ENCODE data around the gene NBAS.
"Not testable (repeated sequence)": the region's sequence is repeated elsewhere in the genome, so short reads cannot be mapped to it uniquely, and the experiment has no call there.

NBAS gene

GRCh38 chr2:15355386-15355785 is 205.7 kb downstream of the NBAS start:
- ATAC-seq: no peak

DNA sequence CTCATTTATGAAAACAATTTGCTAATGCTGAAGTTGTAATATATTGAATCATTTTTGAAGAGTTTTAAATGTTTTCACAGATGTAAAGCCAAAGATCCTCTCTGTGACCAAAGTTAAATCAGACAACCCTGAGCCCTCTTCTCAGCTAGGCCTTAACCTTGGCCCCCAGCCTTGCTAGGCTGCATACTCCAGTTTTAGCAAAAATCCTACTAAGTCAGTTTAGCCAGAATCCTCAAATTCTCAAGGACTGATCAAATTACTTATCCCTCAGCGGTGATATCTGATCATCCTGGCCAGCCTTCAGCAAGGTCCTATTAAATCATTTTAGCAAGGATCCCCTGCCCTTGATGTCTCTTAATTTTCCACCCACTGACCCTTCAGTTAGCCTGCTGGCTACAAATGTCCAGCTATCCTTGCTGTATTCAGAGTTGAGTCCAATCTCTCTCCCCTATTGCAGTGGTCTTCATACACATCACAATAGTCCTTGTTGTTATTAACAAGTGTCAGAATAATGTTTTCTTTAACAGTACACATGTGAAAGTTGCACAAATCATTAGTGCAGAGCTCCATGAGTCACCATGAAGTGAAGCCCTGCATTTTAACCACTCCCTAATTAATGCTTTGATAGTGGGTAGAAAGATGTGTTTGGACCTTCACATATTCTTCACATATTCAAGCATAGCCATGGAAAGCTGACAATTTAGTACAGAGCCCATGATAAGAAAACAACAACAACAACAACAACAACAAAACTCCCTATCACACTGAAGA is 206.4 kb downstream of the NBAS start:
- ATAC-seq: no peak

- no peak for ATAC-seq
These were observed 208.8 kb downstream of the NBAS start for GRCh38 chr2:15352363-15352762.

GRCh38 chr2:15348636-15349035 is 212.5 kb downstream of the NBAS start:
- ATAC-seq: no peak

DNA sequence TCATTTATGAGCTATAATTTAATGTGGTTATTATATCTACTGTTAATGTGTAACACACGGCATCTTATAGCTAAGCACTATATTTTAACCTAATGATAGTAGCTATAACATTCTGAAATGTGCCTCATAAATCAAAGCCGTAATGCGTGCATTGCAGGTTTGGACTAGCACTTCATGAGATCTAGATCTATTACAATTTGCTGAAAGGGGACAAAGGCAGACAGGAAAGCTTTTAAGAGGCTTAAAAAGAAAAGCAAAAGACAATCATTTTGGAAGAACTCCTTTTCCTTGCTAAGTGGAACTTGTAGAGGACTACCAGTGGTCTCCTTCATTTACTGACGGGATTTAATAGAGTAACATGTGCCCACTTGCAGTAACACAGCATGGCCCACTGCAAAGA is 213.1 kb downstream of the NBAS start:
- ATAC-seq: no peak

GRCh38 chr2:15346624-15347023 is 214.5 kb downstream of the NBAS start:
- no peak for ATAC-seq

DNA sequence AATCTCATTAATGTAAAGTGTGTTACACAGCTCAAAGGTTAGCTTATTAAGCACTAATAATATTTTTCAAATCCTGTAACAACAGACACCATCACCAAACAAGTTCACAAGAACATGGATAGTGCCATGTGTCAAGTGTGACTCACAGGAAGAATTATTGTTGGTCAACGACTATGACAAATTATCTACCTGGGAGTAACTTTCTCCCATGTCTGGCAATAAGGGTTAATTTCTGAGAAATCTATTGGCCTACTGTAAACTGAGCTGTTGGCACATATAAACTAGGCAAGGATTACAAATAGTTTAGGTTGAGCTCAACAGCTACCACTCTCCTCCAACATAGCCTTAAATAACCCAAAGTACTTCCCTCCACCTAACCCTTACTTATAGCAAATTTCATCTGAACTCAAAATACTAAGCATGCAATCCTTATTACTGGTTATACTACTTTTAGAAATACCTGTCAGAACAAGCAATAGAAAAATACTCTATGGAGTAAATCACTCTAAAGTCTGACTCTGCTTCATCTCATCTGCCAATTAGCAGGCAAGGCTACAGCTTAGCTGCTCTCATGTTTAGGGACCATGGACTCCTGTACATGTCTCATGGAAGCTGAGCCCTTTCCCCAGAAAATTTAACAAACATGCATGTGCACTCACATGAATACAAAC is 223.0 kb downstream of the NBAS start:
- no peak for ATAC-seq

GRCh38 chr2:15334644-15335326 is 226.3 kb downstream of the NBAS start:
- no peak for ATAC-seq

- no peak for ATAC-seq
These were observed 229.3 kb downstream of the NBAS start for GRCh38 chr2:15331787-15332186.

GRCh38 chr2:15325296-15325695 is 235.8 kb downstream of the NBAS start:
- no peak for ATAC-seq

DNA sequence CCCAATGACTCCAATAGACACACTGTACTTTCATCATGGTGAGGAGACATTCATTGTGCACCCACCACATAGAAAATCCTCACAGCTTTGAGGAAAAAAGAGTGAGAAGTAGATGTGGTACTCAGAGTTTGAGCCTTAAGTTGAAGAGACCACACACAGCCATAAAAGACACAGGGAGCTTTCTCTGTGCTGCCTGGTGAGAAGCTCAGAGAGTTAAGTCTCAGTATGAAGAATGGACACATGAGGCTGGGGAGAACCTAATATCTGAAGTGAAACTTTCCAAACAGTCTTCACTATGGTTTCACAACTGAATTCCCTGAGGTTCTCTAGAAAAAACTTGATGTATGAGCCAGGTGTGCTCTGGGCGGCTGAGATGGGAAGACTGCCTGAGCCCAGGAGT is 237.9 kb downstream of the NBAS start:
- ATAC-seq: no peak

GRCh38 chr2:15321481-15321880 is 239.7 kb downstream of the NBAS start:
- not testable (repeated sequence) for ATAC-seq

GRCh38 chr2:15316370-15316814 is 244.7 kb downstream of the NBAS start:
- no peak for ATAC-seq

GRCh38 chr2:15315411-15315810 is 245.7 kb downstream of the NBAS start:
- ATAC-seq: no peak

DNA sequence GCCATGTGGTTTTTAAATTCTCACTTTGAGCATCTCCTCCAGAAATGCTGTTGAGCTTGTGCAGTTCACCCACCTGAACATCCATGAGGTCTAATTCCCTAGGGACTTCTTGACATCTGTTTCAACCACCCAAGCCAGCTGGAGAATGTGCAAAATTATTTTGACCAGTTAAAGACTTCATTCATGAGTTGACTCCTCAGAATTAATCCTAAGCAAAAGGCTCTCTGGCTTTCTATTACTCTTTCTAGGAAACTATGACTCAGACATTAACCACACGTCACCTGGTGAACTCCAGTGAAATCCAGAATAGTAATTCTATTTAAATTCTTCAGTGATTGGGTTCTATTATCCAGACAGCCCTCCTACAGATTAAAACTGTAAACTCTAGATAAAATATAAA is 247.5 kb downstream of the NBAS start:
- peak; percentile 70 to 81 for ATAC-seq

- no peak for ATAC-seq
These were observed 249.2 kb downstream of the NBAS start for GRCh38 chr2:15311926-15312325.

- no peak for ATAC-seq
These were observed 249.8 kb downstream of the NBAS start for GRCh38 chr2:15311201-15311907.

GRCh38 chr2:15307526-15307925 is 253.6 kb downstream of the NBAS start:
- no peak for ATAC-seq

DNA sequence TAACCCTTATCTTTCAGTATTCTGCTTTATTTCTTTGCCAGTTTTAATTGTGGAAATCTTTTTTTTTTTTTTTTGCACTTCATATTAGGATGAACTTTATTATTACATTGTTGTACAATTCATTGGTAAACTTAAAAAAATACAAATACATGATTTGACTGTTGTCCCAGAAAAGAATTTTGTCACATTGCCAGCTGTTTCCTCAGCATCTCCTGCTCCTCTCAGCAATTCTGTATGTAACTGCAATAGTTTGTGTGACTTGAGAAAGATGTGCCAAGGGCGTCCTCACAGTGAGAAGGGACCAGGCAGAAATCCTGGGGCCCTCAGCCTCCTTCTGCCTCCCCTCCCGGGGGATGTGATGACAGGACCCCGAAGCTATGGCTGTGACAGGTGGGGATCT is 254.4 kb downstream of the NBAS start:
- no peak for ATAC-seq

DNA sequence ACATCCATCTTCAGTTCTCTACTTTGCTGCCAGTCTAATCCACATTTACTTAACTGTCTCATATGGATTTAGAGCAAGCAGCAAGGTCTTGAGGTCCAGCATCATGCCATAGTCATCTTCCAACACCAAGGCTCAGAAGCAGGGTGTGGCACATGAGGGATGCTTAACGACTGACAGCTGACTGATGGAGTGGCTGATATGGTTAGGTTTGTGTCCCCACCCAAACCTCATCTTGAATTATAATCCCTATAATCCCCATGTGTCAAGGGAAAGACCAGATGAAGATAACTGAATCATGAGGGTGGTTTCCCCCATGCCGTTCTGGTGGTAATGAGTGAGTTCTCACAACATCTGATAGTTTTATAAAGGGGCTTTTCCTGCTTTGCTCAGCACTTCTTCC is 257.3 kb downstream of the NBAS start:
- ATAC-seq: no peak

- no peak for ATAC-seq
These were observed 259.0 kb downstream of the NBAS start for GRCh38 chr2:15302154-15302553.

DNA sequence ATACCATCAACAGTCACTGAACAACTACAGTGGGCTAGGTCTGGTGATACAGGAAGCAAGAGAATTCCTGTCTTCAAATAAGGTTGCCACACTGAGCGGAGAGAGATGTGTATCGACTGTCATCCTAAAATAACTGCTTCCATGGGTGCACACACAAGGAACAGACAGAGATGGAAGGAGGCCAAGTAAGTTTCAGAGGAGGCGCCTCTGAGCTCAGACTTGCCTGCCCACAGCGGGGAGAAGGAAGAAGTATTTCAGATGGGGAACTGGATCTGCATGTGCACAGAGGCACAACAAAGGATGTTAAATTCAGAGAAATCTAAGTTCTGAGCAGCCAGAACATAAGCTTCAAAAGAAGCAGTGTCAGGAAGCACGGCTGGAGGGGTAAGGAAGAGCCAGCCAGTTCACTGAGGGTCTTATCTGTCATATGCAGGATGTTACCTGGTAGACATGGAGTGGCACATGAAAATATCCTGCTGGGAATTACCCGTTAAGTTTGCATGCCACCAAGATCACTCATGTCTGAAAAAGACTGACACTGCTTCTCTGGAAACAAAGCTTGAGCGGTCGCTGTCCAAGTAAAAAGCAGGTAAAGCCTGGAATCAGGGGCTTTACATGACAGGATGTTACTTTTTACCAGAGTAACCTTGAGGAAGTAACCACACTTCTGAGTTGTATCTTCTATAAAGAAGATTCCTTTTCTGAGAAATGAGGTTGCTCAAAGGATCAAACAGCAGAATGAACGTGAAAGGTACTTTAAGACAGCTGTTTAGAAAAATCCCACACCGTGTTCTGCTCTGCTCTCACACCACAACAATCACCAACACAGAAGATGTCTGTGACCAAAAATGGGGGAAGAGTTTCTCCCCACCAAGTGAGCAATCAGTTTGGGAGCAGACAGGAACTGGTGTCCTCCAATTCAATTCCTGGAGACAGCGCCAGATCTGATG is 260.2 kb downstream of the NBAS start:
- no peak for ATAC-seq
